ENCODE measurements around the gene OR51B2.
"Not testable (repeated sequence)": the region's sequence is repeated elsewhere in the genome, so short reads cannot be mapped to it uniquely, and the experiment has no call there.

Gene OR51B2

DNA sequence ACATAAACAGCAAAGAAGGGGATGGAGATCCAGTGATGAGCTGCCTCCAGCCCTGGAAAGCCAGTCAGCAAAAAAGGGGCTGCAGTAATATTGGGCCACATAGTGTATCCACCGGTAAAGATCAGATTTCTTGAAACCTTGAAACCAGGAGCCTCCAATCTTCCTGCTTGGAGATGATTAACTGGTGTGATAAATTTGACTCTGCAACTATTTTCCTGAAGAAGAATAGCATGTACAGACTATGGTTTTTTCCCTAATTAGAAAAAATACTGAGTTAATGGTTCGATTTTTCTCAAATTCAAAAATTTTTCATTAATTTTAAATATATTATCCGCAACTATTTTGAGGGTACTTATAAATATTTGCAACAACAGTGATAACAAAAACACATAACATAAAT is at the start of gene OR51B2:
Gene OR51B2 (minus strand): TSS at position 101 of the 400 bp plus-strand sequence. CDS start 0 bp downstream, at position 101.
- no peak for DNase-seq

GRCh38 chr11:5369789-5370188 is 45.7 kb upstream of the OR51B2 start:
- peak in 1 of 3 donors; percentile 1 for DNase-seq

DNA sequence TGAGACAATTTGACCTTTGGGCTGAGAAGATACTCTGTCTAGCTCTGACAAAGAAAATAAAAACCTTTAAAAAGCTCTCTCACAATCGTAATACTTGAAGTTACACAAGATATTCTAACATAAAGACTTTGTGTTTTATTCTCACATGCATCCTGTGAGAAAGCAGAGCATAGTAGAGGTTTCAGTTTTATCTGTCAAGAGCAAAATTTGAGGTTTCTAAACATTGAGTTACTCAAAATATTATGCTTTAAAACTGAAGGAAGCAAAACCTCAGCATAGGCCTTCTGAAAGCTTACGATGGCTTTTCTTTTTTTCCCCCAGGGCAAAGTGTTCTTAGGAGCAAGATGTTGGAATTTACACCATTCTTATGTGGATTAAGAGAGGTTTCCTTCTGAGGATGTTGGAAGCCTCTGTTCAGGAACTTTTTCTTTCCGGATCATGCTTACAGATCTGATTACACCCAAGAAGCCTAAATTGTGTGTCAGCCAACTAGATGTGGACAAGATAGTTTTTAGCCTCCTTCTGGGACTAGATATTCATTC is 44.5 kb upstream of the OR51B2 start:
- no peak for DNase-seq

- DNase-seq: no peak
Measured at GRCh38 chr11:5367448-5368074, 43.5 kb upstream of the OR51B2 start.

- no peak for DNase-seq
Measured at GRCh38 chr11:5366856-5367255, 42.8 kb upstream of the OR51B2 start.

DNA sequence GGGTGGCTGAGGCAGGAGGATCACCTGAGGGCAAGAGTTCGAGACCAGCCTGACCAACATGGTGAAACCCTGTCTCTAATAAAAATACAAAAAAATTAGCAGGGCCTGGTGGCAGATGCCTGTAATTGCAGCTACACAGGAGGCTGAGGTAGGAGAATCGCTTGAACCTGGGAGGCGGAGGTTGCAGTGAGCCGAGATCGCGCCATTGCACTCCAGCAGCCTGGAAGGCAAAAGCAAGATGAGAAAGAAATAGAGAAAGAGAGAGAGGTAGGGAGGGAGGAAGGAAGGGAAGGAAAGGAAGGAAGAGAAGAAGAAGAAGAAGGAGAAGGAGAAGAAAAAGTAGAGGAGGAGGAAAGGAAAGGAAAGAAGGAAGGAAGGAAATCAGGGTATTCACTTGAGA is 42.3 kb upstream of the OR51B2 start:
- DNase-seq: not testable (repeated sequence)

- DNase-seq: no peak
Measured at GRCh38 chr11:5364214-5364613, 40.1 kb upstream of the OR51B2 start.

- DNase-seq: no peak
Measured at GRCh38 chr11:5363679-5364078, 39.6 kb upstream of the OR51B2 start.

DNA sequence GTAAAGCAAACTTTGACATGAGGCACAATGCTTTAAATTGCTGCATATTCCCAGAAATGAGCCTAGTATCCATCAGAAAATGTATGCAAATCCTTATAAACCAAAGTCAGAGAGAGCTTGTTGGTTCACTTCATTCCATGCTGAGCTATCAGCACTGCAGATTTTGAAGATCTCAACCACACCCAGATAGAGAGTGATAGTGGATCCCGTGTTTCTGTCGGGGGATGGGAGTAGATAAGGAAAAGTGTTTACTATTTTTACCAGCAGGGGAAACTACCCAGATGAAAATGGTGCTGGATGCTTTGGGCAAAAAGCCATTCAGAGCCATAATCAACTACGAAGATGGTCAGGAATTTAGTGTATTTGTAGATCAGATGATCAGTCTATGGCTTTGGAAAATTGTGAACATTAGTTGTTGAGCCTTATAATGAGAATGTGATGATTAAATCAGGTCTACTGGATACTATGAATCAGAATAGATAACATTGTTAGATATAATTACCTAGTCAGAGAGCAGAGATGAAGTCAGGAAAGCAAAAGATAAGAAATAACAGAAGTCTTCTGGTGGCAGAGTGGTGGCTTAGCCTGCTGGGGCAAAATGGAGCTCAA is 38.0 kb upstream of the OR51B2 start:
- DNase-seq: no peak

- not testable (repeated sequence) for DNase-seq
Measured at GRCh38 chr11:5356031-5356430, 31.9 kb upstream of the OR51B2 start.

DNA sequence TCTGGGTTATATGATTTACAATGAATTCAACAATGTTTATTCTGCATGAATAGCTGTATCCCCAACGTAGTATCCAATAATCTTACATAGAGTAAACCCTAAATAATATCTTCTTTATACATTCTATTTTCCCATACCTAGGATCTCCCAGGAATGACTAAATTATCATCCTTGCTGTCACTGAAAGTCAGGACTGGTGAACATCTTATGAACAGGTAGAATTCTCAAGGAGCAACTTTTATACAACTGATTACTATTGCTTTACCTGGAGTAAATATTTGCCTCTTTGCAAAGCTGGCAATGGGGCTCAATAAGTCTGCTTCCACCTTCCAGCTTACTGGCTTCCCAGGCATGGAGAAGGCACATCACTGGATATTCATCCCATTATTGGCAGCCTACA is 27.1 kb upstream of the OR51B2 start, which contains the start of gene OR51B6:
Gene OR51B6 (plus strand): TSS at position 301 of the 400 bp plus-strand sequence. CDS start 0 bp downstream, at position 301.
- DNase-seq: no peak

- no peak for DNase-seq
Measured at GRCh38 chr11:5349550-5349949, 25.5 kb upstream of the OR51B2 start.

DNA sequence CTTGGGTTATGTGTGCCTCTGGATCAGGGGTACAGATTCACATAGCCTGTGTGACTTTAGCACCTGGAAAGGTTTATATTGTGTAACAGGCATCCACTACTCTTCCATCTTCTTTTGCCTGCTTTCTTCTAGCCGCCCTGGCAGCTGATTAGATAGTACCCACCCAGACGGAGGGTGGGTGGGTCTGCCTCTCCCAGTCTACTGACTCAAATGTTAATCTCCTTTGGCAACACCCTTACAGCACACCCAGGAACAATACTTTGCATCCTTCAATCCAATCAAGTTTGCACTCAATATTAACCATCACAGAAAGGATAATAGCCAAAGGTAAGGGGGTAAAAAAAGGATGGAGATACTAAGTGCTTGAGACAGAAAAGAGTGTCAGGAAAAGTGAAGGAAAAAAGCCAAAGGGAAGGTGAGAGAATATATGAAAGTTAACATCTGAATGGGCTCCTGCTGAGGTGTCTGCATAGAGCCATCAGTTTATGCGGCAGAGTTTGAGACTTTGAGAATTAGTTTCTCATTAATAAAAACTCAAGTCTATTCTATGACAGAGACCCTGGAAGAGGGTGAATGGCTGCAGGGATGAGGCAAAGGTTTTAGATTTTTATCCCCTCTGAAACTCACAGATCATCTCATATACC is 24.6 kb upstream of the OR51B2 start:
- no peak for DNase-seq

DNA sequence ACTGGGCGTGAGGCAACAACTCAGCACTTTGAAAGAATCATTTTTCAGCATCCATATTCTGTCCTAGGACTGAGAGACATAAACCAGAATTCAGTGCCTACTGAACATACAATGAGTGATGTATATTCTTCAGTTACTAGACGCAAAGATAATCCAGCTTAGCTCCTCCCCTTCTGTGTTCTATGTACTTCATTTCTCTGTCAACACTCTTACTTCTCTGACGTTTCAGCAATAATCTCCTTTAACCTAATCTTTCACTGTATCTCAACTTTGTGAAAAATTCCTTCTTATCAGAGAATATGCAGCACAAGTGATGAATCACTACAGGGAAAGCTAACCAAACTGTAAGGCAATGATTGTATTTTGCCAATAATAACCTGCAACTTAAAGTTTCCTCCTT is 21.7 kb upstream of the OR51B2 start:
- no peak for DNase-seq

DNA sequence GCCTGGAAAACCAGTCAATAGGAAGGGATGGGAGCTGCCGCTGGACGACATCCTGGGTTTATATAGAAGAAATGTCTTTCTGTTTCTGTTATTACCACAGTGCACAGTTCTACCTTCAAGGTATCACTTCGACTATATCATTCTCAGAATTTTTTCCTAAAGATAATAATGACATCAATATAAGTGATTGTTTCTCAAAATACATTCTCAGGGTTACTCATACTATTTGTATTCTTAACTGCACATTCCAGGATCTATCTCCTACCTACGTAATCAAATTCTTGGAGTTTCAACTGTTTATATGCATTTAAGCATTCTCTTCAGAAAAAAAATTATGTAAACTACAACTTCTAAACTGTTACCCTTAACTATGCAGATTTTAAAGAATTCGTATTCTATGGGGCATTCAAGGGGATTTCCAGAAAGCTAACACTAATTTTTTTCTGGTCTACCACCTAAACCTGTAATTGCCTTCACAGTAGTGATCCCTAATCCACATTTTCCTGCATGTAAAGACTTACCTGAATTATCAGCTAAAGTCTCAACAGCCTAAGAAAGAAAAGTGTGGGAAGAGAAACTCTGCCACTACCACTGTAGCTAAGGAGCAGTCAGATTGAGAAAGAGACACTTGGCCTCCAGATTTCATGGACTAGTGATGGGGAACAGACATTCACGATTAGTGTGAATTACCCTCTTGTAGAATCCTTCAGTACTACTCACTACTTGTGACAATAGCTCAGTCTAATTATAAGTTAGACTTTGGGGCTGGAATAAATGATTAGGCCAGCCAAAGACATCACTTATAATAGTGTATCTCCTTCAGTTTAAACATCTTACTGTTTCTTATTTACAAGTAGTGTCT is 19.6 kb upstream of the OR51B2 start, which contains the start of gene OR51B5:
Gene OR51B5 (minus strand): TSS at position 51 of the 862 bp plus-strand sequence. CDS start 0 bp downstream, at position 51.
- no peak for DNase-seq

GRCh38 chr11:5339771-5340322 is 15.8 kb upstream of the OR51B2 start:
- no peak for DNase-seq

GRCh38 chr11:5337253-5337652 is 13.2 kb upstream of the OR51B2 start:
- not testable (repeated sequence) for DNase-seq

DNA sequence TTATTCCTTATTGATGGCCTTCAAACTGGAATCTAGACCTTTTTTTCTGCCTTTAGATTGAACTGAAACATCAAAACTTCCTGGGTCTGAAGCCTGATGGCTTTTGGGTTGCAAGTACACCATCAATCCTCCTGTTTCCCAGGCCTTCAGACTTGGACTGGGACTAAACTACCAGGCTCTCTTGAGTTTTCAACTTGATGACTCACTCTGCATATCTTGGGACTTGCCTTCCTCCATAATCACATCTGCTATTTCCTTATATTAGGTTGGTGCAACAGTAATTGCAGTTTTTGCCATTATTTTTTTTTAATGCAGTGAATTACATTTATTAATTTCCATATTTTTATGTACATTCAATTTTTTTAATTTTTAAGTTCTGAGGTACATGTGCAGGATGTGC is 12.2 kb upstream of the OR51B2 start:
- no peak for DNase-seq

- no peak for DNase-seq
Measured at GRCh38 chr11:5335170-5335569, 11.1 kb upstream of the OR51B2 start.

- no peak for DNase-seq
Measured at GRCh38 chr11:5317292-5317691, 6.8 kb downstream of the OR51B2 start.

DNA sequence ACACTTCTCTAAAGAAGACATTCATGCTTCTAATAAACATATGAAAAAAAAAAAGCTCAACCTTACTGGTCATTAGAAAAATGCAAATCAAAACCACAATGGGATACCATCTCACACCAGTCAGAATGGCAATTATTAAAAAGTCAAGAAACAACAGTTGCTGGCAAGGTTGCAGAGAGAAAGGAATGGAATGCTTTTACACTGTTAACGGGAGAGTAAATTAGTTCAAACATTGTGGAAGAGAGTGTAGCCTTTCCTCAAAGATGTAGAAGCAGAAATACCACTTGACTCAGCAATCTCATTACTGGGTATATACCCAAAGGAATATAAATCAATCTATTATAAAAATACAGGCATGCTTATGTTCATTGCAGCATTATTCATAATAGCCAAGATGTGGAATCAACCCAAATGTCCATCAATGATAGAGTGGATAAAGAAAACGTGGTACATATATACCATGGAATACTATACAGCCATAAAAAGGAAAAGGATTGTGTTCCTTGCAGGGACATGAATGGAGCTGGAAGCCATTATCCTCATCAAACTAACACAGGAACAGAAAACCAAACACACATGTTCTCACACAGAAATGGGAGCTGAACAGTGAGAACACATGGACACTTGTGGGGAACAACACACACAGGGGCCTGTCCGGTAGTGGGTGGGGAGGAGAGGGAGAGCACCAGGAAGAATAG is 10.6 kb downstream of the OR51B2 start:
- DNase-seq: not testable (repeated sequence)

- no peak for DNase-seq
Measured at GRCh38 chr11:5310423-5310822, 13.7 kb downstream of the OR51B2 start.
